Inferior parietal cortex (tissue), 1 donor: Measurements from ENCODE around the gene MSRB2.
A peak's percentile ranks its signal among the peaks of the same experiment; 100 is the strongest.
"Not testable (repeated sequence)": the region's sequence is repeated elsewhere in the genome, so short reads cannot be mapped to it uniquely, and the experiment has no call there.

Experiments
- DNase-seq: peaks from one replicate; pipeline ENCODE4 v3.0.0-alpha.2; 2016; ENCODE audit errors: extremely low spot score

Gene MSRB2

GRCh38 chr10:23070092-23070912 lies 25.1 kb upstream of the MSRB2 start:
- DNase-seq: not testable (repeated sequence)

GRCh38 chr10:23070913-23071218 lies 24.5 kb upstream of the MSRB2 start:
- DNase-seq: no peak

- not testable (repeated sequence) for DNase-seq
These were observed 22.8 kb upstream of the MSRB2 start for GRCh38 chr10:23072593-23072992.

GRCh38 chr10:23073527-23073926 lies 21.9 kb upstream of the MSRB2 start:
- DNase-seq: no peak

GRCh38 chr10:23075672-23076071 lies 19.7 kb upstream of the MSRB2 start:
- DNase-seq: no peak

- DNase-seq: no peak
These were observed 17.3 kb upstream of the MSRB2 start for GRCh38 chr10:23078114-23078513.

- no peak for DNase-seq
These were observed 15.7 kb upstream of the MSRB2 start for GRCh38 chr10:23079700-23080099.

GRCh38 chr10:23080262-23080661 lies 15.1 kb upstream of the MSRB2 start:
- DNase-seq: no peak

- DNase-seq: no peak
These were observed 14.1 kb upstream of the MSRB2 start for GRCh38 chr10:23081221-23081750.

GRCh38 chr10:23081891-23082290 lies 13.5 kb upstream of the MSRB2 start:
- no peak for DNase-seq

GRCh38 chr10:23088609-23089008 lies 6.8 kb upstream of the MSRB2 start:
- no peak for DNase-seq

GRCh38 chr10:23094786-23095403 lies 484 bp upstream of the MSRB2 start:
- peak; percentile 53 for DNase-seq

- peak; percentile 44 for DNase-seq
These were observed 805 bp downstream of the MSRB2 start for GRCh38 chr10:23095966-23096801.

GRCh38 chr10:23096802-23097549 lies 1.6 kb downstream of the MSRB2 start:
- no peak for DNase-seq

GRCh38 chr10:23099079-23099478 lies 3.7 kb downstream of the MSRB2 start:
- no peak for DNase-seq

GRCh38 chr10:23099816-23100215 lies 4.4 kb downstream of the MSRB2 start:
- no peak for DNase-seq

GRCh38 chr10:23100331-23101030 lies 5.1 kb downstream of the MSRB2 start:
- DNase-seq: no peak

- no peak for DNase-seq
These were observed 11.1 kb downstream of the MSRB2 start for GRCh38 chr10:23106331-23107072.

- no peak for DNase-seq
These were observed 15.5 kb downstream of the MSRB2 start for GRCh38 chr10:23110722-23111516.
